DOHH2 (cell line): ENCODE results near the gene USP6NL.

Experiments
- H3F3A ChIP-seq: fragments of 200-600 bp; sonication (generic), shearing (Covaris generic); 2 replicates; pipeline ENCODE4 v1.6.0; 2016; ENCODE audit warnings: antibody characterized with exemption, mild to moderate bottlenecking; ENCODE audit not compliant: control insufficient read depth, insufficient read depth
- H3K27ac ChIP-seq: fragments of 200-600 bp; sonication (generic); 2 replicates; pipeline ENCODE4 v1.5.1; 2014; ENCODE audit warnings: low read depth, mild to moderate bottlenecking, low read length, moderate library complexity
- H3K27me3 ChIP-seq: fragments of 200-600 bp; sonication (generic); 2 replicates; pipeline ENCODE4 v1.6.1; 2014; ENCODE audit warnings: mild to moderate bottlenecking, low read length, mixed read lengths; ENCODE audit not compliant: control insufficient read depth
- H3K36me3 ChIP-seq: fragments of 200-600 bp; sonication (generic); 2 replicates; pipeline ENCODE4 v1.6.1; 2014; ENCODE audit warnings: mild to moderate bottlenecking, low read length, moderate library complexity, mixed read lengths; ENCODE audit not compliant: control insufficient read depth
- H3K4me1 ChIP-seq: fragments of 200-600 bp; sonication (generic); 2 replicates; pipeline ENCODE4 v1.6.1; 2014; ENCODE audit warnings: mild to moderate bottlenecking, low read length, mixed read lengths; ENCODE audit not compliant: control insufficient read depth
- H3K4me2 ChIP-seq: fragments of 200-600 bp; sonication (generic); 2 replicates; pipeline ENCODE4 v1.6.0; 2014; ENCODE audit warnings: mild to moderate bottlenecking, low read length, moderate library complexity
- H3K4me3 ChIP-seq: fragments of 200-600 bp; sonication (generic); 2 replicates; pipeline ENCODE4 v1.5.1; 2014; ENCODE audit warnings: mild to moderate bottlenecking, low read length, mixed read lengths
- H3K79me2 ChIP-seq: fragments of 200-600 bp; sonication (generic); 2 replicates; pipeline ENCODE4 v1.6.1; 2014; ENCODE audit warnings: mild to moderate bottlenecking, low read length, mixed read lengths; ENCODE audit not compliant: control insufficient read depth
- H3K9me2 ChIP-seq: fragments of 200-600 bp; sonication (generic); replicated peaks from 2 replicates; pipeline ENCODE4 v1.6.1; 2014; ENCODE audit warnings: mild to moderate bottlenecking, low read length, mixed read lengths; ENCODE audit not compliant: control insufficient read depth
- H3K9me3 ChIP-seq: fragments of 200-600 bp; sonication (generic); 2 replicates; pipeline ENCODE4 v1.6.1; 2014; ENCODE audit warnings: antibody characterized with exemption, low read length, mixed read lengths; ENCODE audit not compliant: control insufficient read depth, insufficient read depth
- H4K20me1 ChIP-seq: fragments of 200-600 bp; sonication (generic); 2 replicates; pipeline ENCODE4 v1.6.0; 2014; ENCODE audit warnings: low read depth, mild to moderate bottlenecking, antibody characterized with exemption, low read length, moderate library complexity; ENCODE audit not compliant: control insufficient read depth, insufficient read depth
- EZH2phosphoT487 ChIP-seq: fragments of 200-600 bp; sonication (generic); IDR thresholded peaks from 2 replicates; pipeline ENCODE4 v1.6.1; 2017; ENCODE audit warnings: borderline replicate concordance, mild to moderate bottlenecking, antibody characterized with exemption, low read length, moderate library complexity, mixed read lengths
- TF ChIP-seq, protein P1 (sequence below): fragments of 200-600 bp; sonication (generic); IDR thresholded peaks from one replicate; pipeline ENCODE4 v1.5.1; 2014; ENCODE audit warnings: antibody characterized with exemption, mild to moderate bottlenecking, low read depth, low read length; ENCODE audit not compliant: poor library complexity, severe bottlenecking

USP6NL gene

DNA sequence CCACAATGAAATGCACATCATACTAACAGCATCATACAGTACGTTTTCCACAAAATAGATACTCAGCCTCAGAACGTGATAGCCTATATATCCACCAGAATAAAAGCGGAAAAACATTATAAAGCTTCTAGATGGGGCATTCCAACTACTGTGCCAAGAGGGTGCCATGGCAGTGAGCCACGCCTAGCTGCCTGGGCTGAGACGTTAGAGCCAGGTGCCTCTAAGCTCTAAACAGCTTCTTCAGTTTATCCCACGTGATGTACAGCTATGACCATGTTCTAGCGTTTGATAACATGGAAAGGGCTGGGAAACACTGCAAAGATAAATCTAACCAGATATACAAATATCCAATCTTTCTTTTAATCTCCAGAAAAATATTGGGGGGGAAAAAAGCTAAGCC, 17.8 kb downstream of the USP6NL start:
- TF ChIP-seq EZH2phosphoT487: no peak
- TF ChIP-seq, protein P1, sequence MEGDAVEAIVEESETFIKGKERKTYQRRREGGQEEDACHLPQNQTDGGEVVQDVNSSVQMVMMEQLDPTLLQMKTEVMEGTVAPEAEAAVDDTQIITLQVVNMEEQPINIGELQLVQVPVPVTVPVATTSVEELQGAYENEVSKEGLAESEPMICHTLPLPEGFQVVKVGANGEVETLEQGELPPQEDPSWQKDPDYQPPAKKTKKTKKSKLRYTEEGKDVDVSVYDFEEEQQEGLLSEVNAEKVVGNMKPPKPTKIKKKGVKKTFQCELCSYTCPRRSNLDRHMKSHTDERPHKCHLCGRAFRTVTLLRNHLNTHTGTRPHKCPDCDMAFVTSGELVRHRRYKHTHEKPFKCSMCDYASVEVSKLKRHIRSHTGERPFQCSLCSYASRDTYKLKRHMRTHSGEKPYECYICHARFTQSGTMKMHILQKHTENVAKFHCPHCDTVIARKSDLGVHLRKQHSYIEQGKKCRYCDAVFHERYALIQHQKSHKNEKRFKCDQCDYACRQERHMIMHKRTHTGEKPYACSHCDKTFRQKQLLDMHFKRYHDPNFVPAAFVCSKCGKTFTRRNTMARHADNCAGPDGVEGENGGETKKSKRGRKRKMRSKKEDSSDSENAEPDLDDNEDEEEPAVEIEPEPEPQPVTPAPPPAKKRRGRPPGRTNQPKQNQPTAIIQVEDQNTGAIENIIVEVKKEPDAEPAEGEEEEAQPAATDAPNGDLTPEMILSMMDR: no peak
- Histone ChIP-seq H3K9me2 (no peaks in the 10 kb centered on the region), H4K20me1 (peaks cover 28% of the 10 kb centered on the region; the same call in 1 of the 2 replicates), H3K4me2 (no peak overlapping the region), H3K4me1 (peaks cover 43% of the 10 kb centered on the region), H3F3A (peaks cover 3% of the 10 kb centered on the region; the same call in 1 of the 2 replicates), H3K79me2 (peaks cover 100% of the 10 kb centered on the region), H3K27ac (no peak overlapping the region), H3K9me3 (no peaks in the 10 kb centered on the region), H3K36me3 (peaks cover 78% of the 10 kb centered on the region), H3K27me3 (no peaks in the 10 kb centered on the region), H3K4me3 (no peak overlapping the region)

DNA sequence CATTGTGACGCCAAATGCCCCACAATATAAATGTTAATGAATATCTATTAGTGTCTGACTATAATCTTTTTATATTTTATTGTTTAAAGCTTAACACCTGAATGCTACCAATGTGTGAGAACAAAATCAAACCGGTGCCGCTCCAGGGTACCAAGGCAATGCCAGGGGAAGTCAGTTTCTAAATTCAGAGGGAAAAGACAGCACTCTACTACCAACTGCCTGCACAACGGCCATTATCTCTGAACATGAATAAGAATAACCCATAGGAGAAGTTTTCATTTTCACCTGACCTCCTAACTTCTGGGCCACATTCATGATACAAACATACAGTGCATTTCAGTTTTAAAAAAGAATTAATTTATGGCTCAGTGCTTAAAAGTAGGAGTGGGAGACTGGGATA, 21.7 kb downstream of the USP6NL start:
- TF ChIP-seq, protein P1: no peak
- no peak for TF ChIP-seq EZH2phosphoT487
- no peak overlapping the region for H3K4me2 ChIP-seq
- peaks cover 22% of the 10 kb centered on the region for H4K20me1 ChIP-seq
- no peaks in the 10 kb centered on the region for H3K9me2 ChIP-seq
- H3K27ac ChIP-seq: no peak overlapping the region
- H3K4me1 ChIP-seq: peaks cover 36% of the 10 kb centered on the region
- H3K36me3 ChIP-seq: peaks cover 75% of the 10 kb centered on the region
- H3K4me3 ChIP-seq: no peak overlapping the region
- no peaks in the 10 kb centered on the region for H3K9me3 ChIP-seq
- peaks cover 5% of the 10 kb centered on the region for H3F3A ChIP-seq
- no peaks in the 10 kb centered on the region for H3K27me3 ChIP-seq
- peaks cover 100% of the 10 kb centered on the region for H3K79me2 ChIP-seq

DNA sequence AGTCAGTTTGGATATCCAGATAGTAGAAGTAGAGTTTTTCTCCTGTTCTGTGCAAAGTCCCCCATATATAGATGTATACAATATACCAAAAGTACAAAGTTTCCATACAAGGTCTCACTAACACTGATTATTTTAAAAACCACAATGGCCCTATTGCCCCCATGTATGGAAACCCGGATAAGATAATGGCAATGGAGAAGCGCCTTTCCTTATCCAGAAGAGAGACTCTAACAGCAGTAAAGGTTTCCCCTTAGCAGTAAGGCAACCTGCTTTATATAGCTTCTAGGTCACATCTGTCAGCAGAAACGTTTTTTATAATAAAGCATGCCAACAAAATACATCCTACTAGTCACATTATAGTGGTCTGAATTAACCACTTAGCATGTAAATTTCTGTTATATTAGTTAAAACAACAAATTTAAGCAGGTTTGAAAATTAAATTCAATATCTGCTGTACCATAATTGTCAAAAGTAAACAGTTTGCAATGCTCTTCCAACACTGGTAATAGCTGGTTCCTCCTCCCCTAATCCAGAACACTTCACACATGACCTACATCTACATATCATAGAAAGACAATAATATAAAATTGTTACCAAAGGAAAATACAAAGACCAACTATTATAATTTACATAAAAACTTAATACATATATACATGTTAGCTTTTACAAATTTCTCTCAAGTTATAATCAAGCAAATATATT, 22.4 kb downstream of the USP6NL start:
- peaks cover 74% of the 10 kb centered on the region for H3K36me3 ChIP-seq
- H3K4me1 ChIP-seq: peaks cover 40% of the 10 kb centered on the region
- H4K20me1 ChIP-seq: peaks cover 21% of the 10 kb centered on the region
- H3K4me3 ChIP-seq: no peak overlapping the region
- H3K9me3 ChIP-seq: no peaks in the 10 kb centered on the region
- TF ChIP-seq, protein P1: no peak
- no peak for TF ChIP-seq EZH2phosphoT487
- no peak overlapping the region for H3K27ac ChIP-seq
- no peaks in the 10 kb centered on the region for H3K27me3 ChIP-seq
- H3F3A ChIP-seq: peaks cover 5% of the 10 kb centered on the region
- no peaks in the 10 kb centered on the region for H3K9me2 ChIP-seq
- H3K4me2 ChIP-seq: no peak overlapping the region
- H3K79me2 ChIP-seq: peaks cover 100% of the 10 kb centered on the region
